NK-92 (cell line): ENCODE data around the gene MED12L.

ENCODE experiments used
- DNase-seq: peaks from one replicate; lab custom pipeline; 2025; ENCODE audit not compliant: unreplicated experiment; lab: John Stamatoyannopoulos, UW

Gene MED12L

DNA sequence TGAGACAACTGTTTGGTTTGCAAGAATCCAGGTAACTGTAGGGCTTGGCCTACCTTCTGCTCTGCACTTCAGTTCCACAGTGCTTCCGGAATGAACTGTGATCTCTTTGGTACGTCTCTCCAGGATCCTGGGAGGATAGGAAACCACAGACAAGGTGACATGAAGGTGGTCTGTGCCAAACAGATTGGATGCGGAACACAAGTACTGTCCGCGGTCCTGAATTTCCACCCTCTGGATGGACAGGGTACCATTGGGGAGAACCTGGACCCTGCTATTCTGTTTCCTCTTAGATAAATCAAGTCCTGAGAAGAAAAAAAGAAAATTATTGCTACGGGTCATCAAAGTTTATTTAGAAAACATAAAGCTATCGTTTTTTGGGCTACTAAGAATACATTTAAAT, 358.1 kb downstream of the MED12L start:
- DNase-seq: no peak

GRCh38 chr3:151445273-151446001, 360.0 kb downstream of the MED12L start:
- DNase-seq: no peak

DNA sequence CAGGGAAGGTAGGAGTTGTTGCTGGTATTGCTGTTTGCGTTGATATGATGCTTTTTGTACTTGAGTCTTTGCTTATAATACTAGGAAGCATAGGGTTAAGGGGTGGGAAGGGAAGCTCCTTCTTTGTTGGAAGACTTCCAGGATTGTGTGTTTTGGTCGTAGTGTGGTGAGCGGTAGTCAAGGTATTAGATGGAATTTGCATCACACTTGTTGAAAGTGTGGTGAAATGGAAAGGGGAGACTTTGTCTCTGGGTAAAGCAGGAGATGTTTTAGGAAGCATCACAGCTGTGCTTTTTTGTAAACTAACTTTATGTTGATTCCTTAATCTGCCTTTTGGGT, 360.5 kb downstream of the MED12L start:
- DNase-seq: no peak

DNA sequence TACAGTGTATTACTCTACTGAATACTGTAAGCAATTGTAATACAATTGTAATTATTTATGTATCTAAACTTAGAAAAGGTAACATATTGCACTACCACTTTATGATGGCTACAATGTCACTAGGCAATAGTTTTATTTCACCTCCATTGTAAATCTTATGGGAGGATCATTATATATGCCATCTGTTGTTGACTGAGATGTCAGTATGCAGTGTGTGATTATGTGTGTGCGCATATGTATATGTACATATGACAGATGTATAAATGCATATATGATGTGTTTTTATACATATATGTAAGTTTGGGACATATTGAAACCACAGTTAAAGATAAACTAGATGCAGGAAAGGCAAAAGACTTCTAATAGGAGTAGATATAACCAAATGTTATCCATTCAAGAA, 366.9 kb downstream of the MED12L start:
- DNase-seq: no peak

GRCh38 chr3:151452841-151453240, 367.4 kb downstream of the MED12L start:
- no peak for DNase-seq

- DNase-seq: no peak
These were observed 370.6 kb downstream of the MED12L start for GRCh38 chr3:151456065-151456464.

DNA sequence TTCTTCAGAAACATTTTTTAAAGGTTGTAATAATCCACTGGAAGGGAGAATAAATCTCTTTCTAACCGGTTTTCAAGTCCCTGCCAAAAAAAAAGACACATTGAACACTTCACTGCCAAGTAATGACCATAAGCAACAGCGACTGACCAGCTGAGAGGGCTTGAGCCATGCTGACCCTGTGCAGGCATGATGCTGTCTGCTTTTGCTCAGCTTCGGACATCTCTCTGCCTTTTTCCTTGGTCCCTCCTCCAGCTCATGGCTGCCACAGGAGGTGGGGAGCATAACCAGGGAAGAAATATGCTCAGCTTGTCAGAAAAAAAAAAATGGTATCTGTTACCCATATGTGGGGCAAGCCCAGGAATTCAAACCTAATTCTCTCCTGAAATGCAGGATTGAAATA, 373.9 kb downstream of the MED12L start:
- DNase-seq: no peak

- no peak for DNase-seq
These were observed 374.8 kb downstream of the MED12L start for GRCh38 chr3:151460228-151460627.

DNA sequence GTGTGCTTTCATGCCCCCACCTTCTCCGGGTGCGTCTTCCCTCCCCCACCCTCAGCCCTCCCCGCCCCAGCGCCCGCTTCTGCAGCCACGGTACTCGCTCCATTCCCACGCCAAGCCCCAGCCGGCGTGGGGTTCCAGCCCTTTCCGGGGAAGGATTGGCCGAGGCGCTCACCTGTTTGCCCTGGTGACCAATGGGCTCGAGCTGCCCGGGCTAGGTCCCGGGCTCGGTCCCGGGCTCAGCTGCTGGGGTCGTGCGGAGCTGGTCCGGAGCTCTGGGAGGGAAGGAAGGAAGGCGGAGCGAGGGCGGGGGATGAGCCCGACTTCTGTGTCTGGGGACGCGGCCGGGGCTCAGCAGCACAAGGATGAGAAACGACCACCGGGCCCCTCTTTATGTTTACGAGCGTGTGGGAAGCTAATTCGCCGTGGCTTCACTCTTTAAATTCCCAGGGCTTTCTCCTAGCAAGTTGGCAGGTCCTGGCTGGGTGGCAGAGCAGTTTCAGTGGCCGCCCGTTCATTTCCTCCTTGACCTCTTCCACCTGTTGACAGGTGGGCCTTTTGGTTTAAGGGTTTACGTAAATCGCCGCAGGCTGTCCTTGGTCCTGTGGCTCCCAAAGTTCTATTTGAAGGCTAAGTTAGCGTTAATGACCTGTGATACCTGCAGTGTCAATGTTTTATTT, 375.4 kb downstream of the MED12L start, which contains the start of gene IGSF10:
IGSF10 (minus strand) TSS at position 288 of the 677 bp plus-strand sequence. CDS start 2,352 bp downstream, outside the sequence.
- DNase-seq: no peak

GRCh38 chr3:151462278-151462780, 376.9 kb downstream of the MED12L start:
- no peak for DNase-seq

- DNase-seq: no peak
These were observed 377.5 kb downstream of the MED12L start for GRCh38 chr3:151462991-151463390.

- no peak for DNase-seq
These were observed 381.6 kb downstream of the MED12L start for GRCh38 chr3:151467069-151467468.

DNA sequence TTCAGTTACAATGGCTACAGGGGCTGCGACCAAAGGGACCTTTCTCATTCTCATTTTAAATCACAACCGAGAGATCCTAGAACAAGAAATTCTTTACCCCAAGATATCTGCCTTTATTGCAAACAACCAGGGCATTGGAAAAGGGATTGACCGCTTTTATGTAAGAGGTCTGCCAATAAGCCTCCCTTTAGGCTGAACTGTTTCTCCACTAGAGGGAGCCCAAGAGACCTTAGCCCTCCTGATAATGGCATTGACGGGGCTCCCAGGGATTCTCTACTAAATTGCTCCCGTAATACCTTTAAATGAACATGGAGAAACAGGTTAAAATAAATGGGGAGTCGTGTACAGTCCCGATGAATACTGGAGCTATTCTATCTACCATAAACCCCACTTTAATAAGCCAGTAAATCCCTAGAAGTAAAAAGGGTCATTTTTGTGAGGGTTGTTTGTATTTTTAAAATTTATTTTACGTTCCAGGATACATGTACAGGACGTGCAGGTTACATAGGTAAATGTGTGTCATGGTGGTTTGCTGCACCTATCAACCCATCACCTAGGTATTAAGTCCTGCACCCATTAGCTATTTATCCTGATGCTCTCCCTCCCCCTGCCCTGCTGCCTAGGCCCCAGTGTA, 382.9 kb downstream of the MED12L start:
- no peak for DNase-seq

GRCh38 chr3:151476344-151477018, 391.0 kb downstream of the MED12L start:
- DNase-seq: no peak

DNA sequence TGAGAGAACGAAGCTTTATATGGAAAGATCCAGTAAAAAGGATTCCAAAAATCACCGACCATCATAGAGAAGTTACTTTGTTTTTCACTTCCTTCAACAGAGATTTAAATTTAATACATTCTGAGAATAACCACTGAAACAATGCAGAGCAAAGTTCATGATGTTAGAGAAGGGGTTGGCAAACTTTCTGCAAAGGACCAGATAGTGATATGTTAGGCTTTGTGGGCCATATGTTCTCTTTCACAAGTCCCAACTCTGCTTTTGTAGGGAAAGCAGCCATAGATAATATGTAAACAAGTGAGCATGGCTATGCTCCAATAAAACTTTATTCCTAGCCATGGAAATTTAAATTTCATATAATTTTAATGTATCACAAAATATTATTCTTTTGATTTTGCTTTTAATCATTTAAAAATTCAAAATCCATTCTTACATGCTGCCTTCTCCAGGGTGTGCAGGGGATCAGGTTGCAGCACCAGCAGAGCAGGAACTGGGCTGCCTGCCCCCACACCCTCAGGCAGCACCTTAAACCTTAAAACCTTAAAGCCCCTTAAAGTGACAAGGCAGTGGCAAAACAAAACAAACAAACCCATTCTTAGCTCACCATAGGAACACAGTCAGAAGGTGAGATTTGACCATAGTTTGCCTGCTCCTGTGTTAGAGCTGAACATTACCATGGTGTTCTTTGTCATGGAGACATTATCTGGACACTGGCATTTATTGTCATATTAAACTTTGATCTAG, 392.3 kb downstream of the MED12L start:
- DNase-seq: no peak

DNA sequence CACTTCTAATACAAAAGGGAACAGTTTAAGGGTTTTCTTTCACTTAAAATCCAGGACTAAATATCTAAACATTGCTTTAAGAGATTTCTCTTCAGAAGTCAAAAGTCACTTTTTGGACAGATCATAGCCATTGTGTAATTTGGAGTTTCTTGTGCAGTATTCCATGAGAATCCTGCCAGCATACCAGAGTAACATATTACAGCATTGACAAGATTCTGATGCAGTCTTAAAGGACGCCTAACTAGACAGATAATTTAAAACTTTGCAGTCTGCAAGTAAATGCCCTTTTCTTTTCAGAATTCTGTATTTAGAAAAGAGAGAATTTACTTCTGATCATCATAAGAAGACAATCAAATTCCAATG, 392.9 kb downstream of the MED12L start:
- no peak for DNase-seq

- DNase-seq: no peak
These were observed 394.0 kb downstream of the MED12L start for GRCh38 chr3:151479452-151479851.

GRCh38 chr3:151480492-151480891, 395.0 kb downstream of the MED12L start:
- no peak for DNase-seq

- DNase-seq: no peak
These were observed 398.0 kb downstream of the MED12L start for GRCh38 chr3:151483488-151483887.

GRCh38 chr3:151483961-151484520, 398.6 kb downstream of the MED12L start:
- DNase-seq: no peak
